T-helper 17 cell (primary cell): ENCODE measurements around the gene MAMDC2. TPM values are rescaled to one million over a fixed set of nuclear protein-coding genes. Genes with fewer than 3 reads are reported as not detected.

Experiments
- ATAC-seq: fragments of 150-1000 bp; cut with Tn5 transposase; 2 replicates; pipeline ENCODE4 v1.10.0; 2021; ENCODE audit warnings: mild to moderate bottlenecking, moderate library complexity
- DNase-seq, 3 donors: peaks; one replicate each; pipeline versions ENCODE4 v3.0.0 to v3.0.0-alpha.2; 2020 to 2021
- H3K9me3 ChIP-seq: one replicate; pipeline ENCODE4 v1.7.0; 2013; ENCODE audit warnings: low read length, mild to moderate bottlenecking; ENCODE audit not compliant: control insufficient read depth, poor library complexity, severe bottlenecking
- H3K27ac Mint-ChIP-seq: one replicate; pipeline ENCODE4 v1.8.0; 2022; ENCODE audit warnings: mild to moderate bottlenecking, moderate library complexity, mixed read lengths
- H3K27me3 Mint-ChIP-seq: one replicate; pipeline ENCODE4 v1.8.0; 2022; ENCODE audit warnings: mixed read lengths
- H3K36me3 Mint-ChIP-seq: one replicate; pipeline ENCODE4 v1.8.0; 2022; ENCODE audit warnings: low read depth, mixed read lengths
- H3K4me1 Mint-ChIP-seq: one replicate; pipeline ENCODE4 v1.8.0; 2022; ENCODE audit warnings: mild to moderate bottlenecking, mixed read lengths
- H3K4me3 Mint-ChIP-seq: one replicate; pipeline ENCODE4 v1.8.0; 2022; ENCODE audit warnings: mild to moderate bottlenecking, moderate library complexity, mixed read lengths
- total RNA-seq, 4 donors: library from RNA in 2 of 4; stranded (reverse) in 2 of 4; gene quantifications; one replicate each; pipeline ENCODE4 v1.2.3 and lab custom pipeline; 2022 to 2026

MAMDC2 gene, protein sequence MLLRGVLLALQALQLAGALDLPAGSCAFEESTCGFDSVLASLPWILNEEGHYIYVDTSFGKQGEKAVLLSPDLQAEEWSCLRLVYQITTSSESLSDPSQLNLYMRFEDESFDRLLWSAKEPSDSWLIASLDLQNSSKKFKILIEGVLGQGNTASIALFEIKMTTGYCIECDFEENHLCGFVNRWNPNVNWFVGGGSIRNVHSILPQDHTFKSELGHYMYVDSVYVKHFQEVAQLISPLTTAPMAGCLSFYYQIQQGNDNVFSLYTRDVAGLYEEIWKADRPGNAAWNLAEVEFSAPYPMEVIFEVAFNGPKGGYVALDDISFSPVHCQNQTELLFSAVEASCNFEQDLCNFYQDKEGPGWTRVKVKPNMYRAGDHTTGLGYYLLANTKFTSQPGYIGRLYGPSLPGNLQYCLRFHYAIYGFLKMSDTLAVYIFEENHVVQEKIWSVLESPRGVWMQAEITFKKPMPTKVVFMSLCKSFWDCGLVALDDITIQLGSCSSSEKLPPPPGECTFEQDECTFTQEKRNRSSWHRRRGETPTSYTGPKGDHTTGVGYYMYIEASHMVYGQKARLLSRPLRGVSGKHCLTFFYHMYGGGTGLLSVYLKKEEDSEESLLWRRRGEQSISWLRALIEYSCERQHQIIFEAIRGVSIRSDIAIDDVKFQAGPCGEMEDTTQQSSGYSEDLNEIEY
- total RNA-seq = under 1 TPM in 1 of 2 donors, not detected in 1; 0.07 TPM
- total RNA-seq (lab: John Stamatoyannopoulos, UW) = 0 to 0.08 reads per million in 2 donors

DNA sequence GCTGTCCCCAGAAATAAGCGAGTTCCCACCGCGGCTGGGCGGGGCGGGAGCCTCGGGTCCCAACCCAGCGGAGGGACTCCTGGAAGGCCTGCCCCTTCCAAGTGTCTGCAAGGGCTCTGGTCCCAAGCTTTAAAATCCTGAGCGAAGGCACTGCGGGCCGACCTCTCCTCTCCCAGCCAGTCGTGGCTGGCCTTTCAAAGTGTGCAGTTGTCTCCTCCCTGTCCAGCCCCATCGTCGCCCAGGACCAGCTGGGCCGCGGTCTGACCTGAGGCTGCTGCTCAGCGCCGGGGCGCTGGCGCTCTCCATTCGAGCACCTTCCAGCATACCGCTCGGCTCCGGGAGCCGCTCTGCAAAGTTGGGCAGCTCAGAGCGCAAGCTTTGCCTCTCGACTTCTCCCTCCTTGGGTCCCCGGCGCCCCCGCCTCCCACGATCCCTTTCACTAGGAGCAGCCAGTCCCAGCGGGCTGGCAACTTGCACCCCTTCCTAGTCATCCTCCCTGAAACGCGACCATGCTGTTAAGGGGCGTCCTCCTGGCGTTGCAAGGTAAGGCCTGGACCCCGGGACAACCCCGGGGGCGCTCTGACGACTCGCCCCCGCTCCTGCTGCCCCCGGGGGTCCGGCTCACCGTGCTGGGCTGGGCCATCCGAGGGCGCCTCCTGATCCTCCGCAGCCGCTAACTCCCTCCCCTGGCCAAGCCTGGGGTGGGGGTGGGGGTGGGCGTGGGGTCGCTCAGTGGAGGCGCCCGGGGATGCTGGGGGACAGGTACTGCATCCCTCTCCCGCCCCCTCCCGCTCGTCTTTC is at the start of gene MAMDC2:
Gene MAMDC2, plus strand, starts transcription at position 160 of the 801 bp plus-strand sequence. Its CDS starts 350 bp downstream, at position 510.
- DNase-seq = no peak
- peak; percentile 33 for ATAC-seq
- peaks cover 59% of the 10 kb centered on the region for H3K27me3 Mint-ChIP-seq

DNA sequence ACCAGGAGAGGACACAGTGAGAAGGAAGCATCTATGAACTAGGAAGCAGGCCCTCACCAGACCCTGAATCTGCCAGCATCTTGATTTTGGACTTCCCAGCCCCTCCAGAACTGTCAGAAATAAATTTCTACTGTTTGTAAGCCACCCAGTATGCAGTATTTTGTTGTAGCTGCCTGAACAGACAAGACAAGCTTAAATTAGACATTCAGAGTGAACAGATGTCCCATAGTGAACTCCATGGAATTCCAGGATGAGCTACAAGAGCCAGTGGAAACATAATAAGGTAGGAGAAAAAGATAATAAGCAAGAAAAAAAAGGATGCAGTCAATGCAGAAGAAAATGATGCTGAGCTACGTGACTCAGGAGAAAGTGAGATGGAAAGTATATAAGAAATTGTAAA is 47.8 kb upstream of the MAMDC2 start:
- DNase-seq (no peak), ATAC-seq (no peak)
- H3K4me3 Mint-ChIP-seq = no peak overlapping the region
- no peaks in the 10 kb centered on the region for H3K36me3 Mint-ChIP-seq
- peaks cover 16% of the 10 kb centered on the region for H3K27me3 Mint-ChIP-seq
- H3K9me3 ChIP-seq = no peaks in the 10 kb centered on the region
- no peak overlapping the region for H3K27ac Mint-ChIP-seq
- peaks cover 2% of the 10 kb centered on the region for H3K4me1 Mint-ChIP-seq

More for the DNA sequence above, at the start of gene MAMDC2:
- H3K36me3 Mint-ChIP-seq = peaks cover 8% of the 10 kb centered on the region
- peak within 1 kb of the TSS; percentile 51 for H3K27ac Mint-ChIP-seq
- H3K4me3 Mint-ChIP-seq = peak within 1 kb of the TSS; percentile 86
- no peaks in the 10 kb centered on the region for H3K9me3 ChIP-seq
- H3K4me1 Mint-ChIP-seq = peaks cover 13% of the 10 kb centered on the region

- Mint-ChIP-seq H3K4me3 (no peak overlapping the region), H3K27ac (no peak overlapping the region), H3K36me3 (no peaks in the 10 kb centered on the region), H3K4me1 (peaks cover 2% of the 10 kb centered on the region), H3K27me3 (peaks cover 12% of the 10 kb centered on the region)
- no peak for ATAC-seq
- H3K9me3 ChIP-seq = no peaks in the 10 kb centered on the region
- no peak for DNase-seq
These were observed 46.7 kb upstream of the MAMDC2 start for GRCh38 chr9:69996967-69997366.

GRCh38 chr9:69997524-69997923 is 46.1 kb upstream of the MAMDC2 start:
- no peak overlapping the region for H3K27ac Mint-ChIP-seq
- ATAC-seq (no peak), DNase-seq (no peak)
- no peak overlapping the region for H3K4me3 Mint-ChIP-seq
- H3K4me1 Mint-ChIP-seq = peaks cover 2% of the 10 kb centered on the region
- peaks cover 16% of the 10 kb centered on the region for H3K27me3 Mint-ChIP-seq
- no peaks in the 10 kb centered on the region for H3K36me3 Mint-ChIP-seq
- H3K9me3 ChIP-seq = no peaks in the 10 kb centered on the region

GRCh38 chr9:69999315-69999714 is 44.3 kb upstream of the MAMDC2 start:
- Mint-ChIP-seq H3K27ac (no peak overlapping the region), H3K4me1 (peaks cover 2% of the 10 kb centered on the region), H3K36me3 (no peaks in the 10 kb centered on the region), H3K27me3 (peaks cover 14% of the 10 kb centered on the region), H3K4me3 (no peak overlapping the region)
- DNase-seq (no peak), ATAC-seq (no peak)
- no peaks in the 10 kb centered on the region for H3K9me3 ChIP-seq

DNA sequence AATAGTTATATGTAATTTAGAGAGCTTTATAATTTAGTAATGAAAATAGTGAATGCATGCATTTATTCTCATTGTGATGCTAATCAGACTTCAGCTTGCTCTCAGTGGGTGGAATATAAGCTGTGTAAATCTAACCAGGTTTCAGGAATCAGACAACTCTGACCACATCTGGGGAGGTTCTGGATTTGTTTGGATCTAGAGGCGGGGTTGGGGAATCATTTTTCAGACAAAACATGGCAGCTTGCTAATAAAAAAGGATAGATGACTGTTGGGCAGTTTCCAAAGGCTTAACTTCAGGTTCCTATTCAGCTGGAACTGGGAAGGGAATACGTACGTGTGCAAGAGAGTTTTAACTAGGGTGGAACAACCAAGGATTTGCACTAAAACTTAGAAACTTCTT is 43.2 kb upstream of the MAMDC2 start:
- Mint-ChIP-seq H3K27ac (no peak overlapping the region), H3K4me3 (no peak overlapping the region), H3K4me1 (peaks cover 2% of the 10 kb centered on the region), H3K36me3 (no peaks in the 10 kb centered on the region), H3K27me3 (peaks cover 13% of the 10 kb centered on the region)
- no peaks in the 10 kb centered on the region for H3K9me3 ChIP-seq
- ATAC-seq = no peak
- DNase-seq = no peak

GRCh38 chr9:70003901-70004714 is 39.5 kb upstream of the MAMDC2 start:
- no peaks in the 10 kb centered on the region for H3K36me3 Mint-ChIP-seq
- no peak overlapping the region for H3K27ac Mint-ChIP-seq
- peaks cover 2% of the 10 kb centered on the region for H3K4me1 Mint-ChIP-seq

DNA sequence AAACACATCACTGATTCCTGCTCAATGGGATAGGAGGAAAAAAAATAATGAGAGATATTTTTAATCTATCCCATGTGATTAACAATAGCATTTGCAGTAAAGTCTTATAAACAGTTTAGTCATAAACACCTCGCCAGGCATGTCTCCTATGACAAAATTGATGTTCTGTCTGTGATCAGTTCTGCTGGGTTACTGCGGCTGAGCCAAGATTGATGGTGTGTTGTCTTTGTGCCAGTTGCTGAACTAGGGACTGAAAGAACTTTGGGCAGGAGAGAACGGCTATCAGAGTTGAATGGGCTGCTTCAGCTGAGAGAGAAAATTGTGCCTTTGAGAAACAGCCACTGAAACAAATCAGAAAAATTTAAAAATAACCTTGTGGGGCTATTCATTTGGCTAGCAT is 37.3 kb upstream of the MAMDC2 start:
- no peak for ATAC-seq
- Mint-ChIP-seq H3K4me1 (no peaks in the 10 kb centered on the region), H3K36me3 (no peaks in the 10 kb centered on the region), H3K4me3 (no peak overlapping the region), H3K27me3 (peaks cover 41% of the 10 kb centered on the region), H3K27ac (no peak overlapping the region)
- no peaks in the 10 kb centered on the region for H3K9me3 ChIP-seq
- DNase-seq = no peak

More at GRCh38 chr9:70003901-70004714, 39.5 kb upstream of the MAMDC2 start:
- H3K9me3 ChIP-seq = no peaks in the 10 kb centered on the region
- H3K4me3 Mint-ChIP-seq = no peak overlapping the region
- DNase-seq (no peak), ATAC-seq (no peak)
- H3K27me3 Mint-ChIP-seq = peaks cover 35% of the 10 kb centered on the region

- H3K9me3 ChIP-seq = no peaks in the 10 kb centered on the region
- H3K27ac Mint-ChIP-seq = no peak overlapping the region
- peaks cover 35% of the 10 kb centered on the region for H3K27me3 Mint-ChIP-seq
- no peak for ATAC-seq
- H3K4me3 Mint-ChIP-seq = no peak overlapping the region
- H3K36me3 Mint-ChIP-seq = no peaks in the 10 kb centered on the region
- H3K4me1 Mint-ChIP-seq = no peaks in the 10 kb centered on the region
- DNase-seq = no peak
These were observed 35.8 kb upstream of the MAMDC2 start for GRCh38 chr9:70007831-70008230.

GRCh38 chr9:70010015-70010414 is 33.6 kb upstream of the MAMDC2 start:
- Mint-ChIP-seq H3K36me3 (no peaks in the 10 kb centered on the region), H3K27ac (no peak overlapping the region), H3K27me3 (peaks cover 29% of the 10 kb centered on the region), H3K4me3 (no peak overlapping the region), H3K4me1 (no peaks in the 10 kb centered on the region)
- H3K9me3 ChIP-seq = no peaks in the 10 kb centered on the region
- DNase-seq = no peak
- ATAC-seq = no peak

GRCh38 chr9:70011366-70011765 is 32.3 kb upstream of the MAMDC2 start:
- Mint-ChIP-seq H3K36me3 (no peaks in the 10 kb centered on the region), H3K27ac (no peak overlapping the region), H3K4me1 (no peaks in the 10 kb centered on the region), H3K27me3 (peaks cover 19% of the 10 kb centered on the region), H3K4me3 (no peak overlapping the region)
- ATAC-seq (no peak), DNase-seq (no peak)
- no peaks in the 10 kb centered on the region for H3K9me3 ChIP-seq

- Mint-ChIP-seq H3K27ac (no peak overlapping the region), H3K27me3 (peaks cover 8% of the 10 kb centered on the region), H3K36me3 (no peaks in the 10 kb centered on the region), H3K4me3 (no peak overlapping the region), H3K4me1 (no peaks in the 10 kb centered on the region)
- no peaks in the 10 kb centered on the region for H3K9me3 ChIP-seq
- no peak for ATAC-seq
- DNase-seq = no peak
These were observed 31.1 kb upstream of the MAMDC2 start for GRCh38 chr9:70012569-70012968.
